Endothelial cell of umbilical vein (primary cell): ENCODE data around the gene EGFL7. TPM values are rescaled to one million over a fixed set of nuclear protein-coding genes. Genes with fewer than 3 reads are reported as not detected.

Source experiments
- BruUV-seq: library from RNA; stranded (reverse); fragments of 400-500 nt; replicated peaks from 2 replicates; lab custom pipeline; 2021; lab: Mats Ljungman, UMichigan
- CTCF ChIA-PET: fragments of 300-600, 350-600 bp; sonication (Branson Sonifier 250); formaldehyde crosslinking; loops from one replicate; lab custom pipeline; 2021; ENCODE audit warnings: antibody characterized with exemption, inconsistent platforms; lab: Charles Lee
- POLR2A ChIA-PET: fragments of 300-600, 350-600 bp; sonication (Branson Sonifier 250); formaldehyde crosslinking; loops from one replicate; lab custom pipeline; 2021; ENCODE audit warnings: antibody characterized with exemption, inconsistent platforms; lab: Charles Lee
- DNase-seq: peaks from one replicate; pipeline ENCODE4 v3.0.0-alpha.2; 2011; ENCODE audit warnings: low read depth, low spot score
- FAIRE-seq: peaks from 2 replicates; lab custom pipeline; 2011; peaks lifted over from hg19 to GRCh38; lab: Jason Lieb, UNC
- H2AFZ ChIP-seq: 2 replicates; pipeline ENCODE4 v1.6.0; 2012; ENCODE audit warnings: low read depth, low read length, control low read depth, inconsistent platforms
- H3K27ac ChIP-seq: 2 replicates; pipeline ENCODE4 v1.5.1; 2011; ENCODE audit warnings: low read depth, mild to moderate bottlenecking, control low read depth, low read length, moderate library complexity; ENCODE audit not compliant: insufficient read depth
- H3K27me3 ChIP-seq, 2 experiments: 2 replicates each; pipeline versions ENCODE4 v1.6.0 to v1.6.1; 2011; ENCODE audit warnings: low read length in 2 of 2, mixed read lengths in 1 of 2; ENCODE audit not compliant: control insufficient read depth in 2 of 2, insufficient read depth in 2 of 2
- H3K36me3 ChIP-seq, 2 experiments: 2 replicates in 1 of 2; 3 replicates in 1 of 2; pipeline ENCODE4 v1.5.1; 2011; ENCODE audit warnings: low read length in 2 of 2, mild to moderate bottlenecking in 1 of 2, moderate library complexity in 1 of 2; ENCODE audit not compliant: control insufficient read depth in 2 of 2, insufficient read depth in 2 of 2; ENCODE audit errors: extremely low read depth in 1 of 2
- H3K4me1 ChIP-seq: 3 replicates; pipeline ENCODE4 v1.5.1; 2011; ENCODE audit warnings: mild to moderate bottlenecking, low read length; ENCODE audit not compliant: control insufficient read depth, insufficient read depth; ENCODE audit errors: extremely low read depth
- H3K4me2 ChIP-seq: 2 replicates; pipeline ENCODE4 v1.6.1; 2011; ENCODE audit warnings: low read length, control low read depth, mixed read lengths; ENCODE audit not compliant: insufficient read depth
- H3K4me3 ChIP-seq, 3 experiments: fragments of 200-600 bp in 1 of 3; sonication (generic), shearing (Covaris generic) in 1 of 3; replicated peaks in 1 of 3; 2 replicates each; pipeline ENCODE4 v1.5.1; 2011 to 2016; ENCODE audit warnings: control low read depth in 3 of 3, low read length in 3 of 3, mild to moderate bottlenecking in 2 of 3, inconsistent platforms in 1 of 3, low read depth in 1 of 3, moderate library complexity in 1 of 3; ENCODE audit not compliant: insufficient read depth in 1 of 3
- H3K79me2 ChIP-seq: 2 replicates; pipeline ENCODE4 v1.6.0; 2012; ENCODE audit warnings: low read length, inconsistent platforms; ENCODE audit not compliant: control insufficient read depth, insufficient read depth
- H3K9ac ChIP-seq: replicated peaks from 2 replicates; pipeline ENCODE3; 2011; ENCODE audit warnings: low read length, control low read depth; ENCODE audit not compliant: insufficient read depth; ENCODE audit errors: extremely low read depth
- H3K9me1 ChIP-seq: replicated peaks from 3 replicates; pipeline ENCODE4 v1.6.0; 2011; ENCODE audit warnings: mild to moderate bottlenecking, low read length; ENCODE audit not compliant: control insufficient read depth, insufficient read depth; ENCODE audit errors: extremely low read depth
- H3K9me3 ChIP-seq: replicated peaks from 2 replicates; pipeline ENCODE4 v1.5.1; 2012; ENCODE audit warnings: low read length, inconsistent platforms; ENCODE audit not compliant: control insufficient read depth, insufficient read depth
- H4K20me1 ChIP-seq: replicated peaks from 2 replicates; pipeline ENCODE3; 2011; ENCODE audit warnings: mild to moderate bottlenecking, low read length; ENCODE audit not compliant: control insufficient read depth, insufficient read depth; ENCODE audit errors: extremely low read depth
- CTCF ChIP-seq, 2 donors: IDR thresholded peaks; 1 replicate in 1 of 2; 2 replicates in 1 of 2; pipeline ENCODE4 v1.5.1; 2011; ENCODE audit warnings: low read length in 2 of 2, mild to moderate bottlenecking in 2 of 2, moderate library complexity in 2 of 2, control low read depth in 1 of 2, inconsistent platforms in 1 of 2, low read depth in 1 of 2; ENCODE audit not compliant: insufficient read depth in 1 of 2; ENCODE audit errors: extremely low read depth in 1 of 2
- EZH2 ChIP-seq: IDR thresholded peaks from 2 replicates; pipeline ENCODE4 v1.6.1; 2012; ENCODE audit warnings: borderline replicate concordance, low read depth, mild to moderate bottlenecking, moderate library complexity, low read length, inconsistent platforms; ENCODE audit not compliant: severe bottlenecking
- FOS ChIP-seq: IDR thresholded peaks from 2 replicates; pipeline ENCODE4 v1.6.1; 2011; ENCODE audit warnings: mild to moderate bottlenecking, low read length, moderate library complexity, borderline replicate concordance; ENCODE audit not compliant: insufficient read depth
- GATA2 ChIP-seq: IDR thresholded peaks from 2 replicates; pipeline ENCODE4 v1.7.0; 2011; ENCODE audit warnings: low read depth, mild to moderate bottlenecking, moderate library complexity, mixed read lengths, low read length; ENCODE audit not compliant: insufficient read length, insufficient read depth
- JUN ChIP-seq: IDR thresholded peaks from 2 replicates; pipeline ENCODE4 v1.6.1; 2011; ENCODE audit warnings: borderline replicate concordance, low read depth; ENCODE audit not compliant: insufficient read length, insufficient read depth
- POLR2AphosphoS5 ChIP-seq: IDR thresholded peaks from 2 replicates; pipeline ENCODE4 v1.6.1; 2012; ENCODE audit warnings: low read depth, mild to moderate bottlenecking, control low read depth, low read length, moderate library complexity; ENCODE audit not compliant: insufficient read depth
- dilution Hi-C: fragments of 300-500 bp; cut with MboI; formaldehyde crosslinking; loops from one replicate; pipeline ENCODE4 v1.15.0; 2019; ENCODE audit warnings: low sequenced_read_pairs; ENCODE audit not compliant: extremely low pct_ligation_motif_present
- intact Hi-C: fragments of 100-400 bp; cut with micrococcal nuclease; formaldehyde crosslinking; loops from one replicate; pipeline ENCODE4 v1.10.0; 2022
- polyA plus RNA-seq, 4 experiments: library from polyadenylated mRNA; depleted of rRNA in 3 of 4; stranded (reverse) in 3 of 4; unstranded in 1 of 4; fragments of >200 nt; gene quantifications; 2 replicates each; pipeline versions ENCODE4 v1.2.1 to v1.2.3, GENCODE V29; 2011 to 2012; ENCODE audit warnings: missing spikeins in 1 of 4
- total RNA-seq: library from RNA; stranded (reverse); gene quantifications from 2 replicates; pipeline ENCODE4 v1.2.3, GENCODE V29; 2021

The EGFL7 gene
- total and polyA plus RNA-seq, 2 donors (not counting 3 experiments of a cell fraction or from before 2014, with no cell fraction given) = 1,043 to 1,377 TPM

GRCh38 chr9:136695955-136696354, 33.2 kb downstream of the EGFL7 start:
- H3K36me3 ChIP-seq = no peaks in the 10 kb centered on the region
- TF ChIP-seq JUN (no peak), CTCF (IDR thresholded peaks at IDR 0.05; ENCODE audit: extremely low read depth in 1 of 2, insufficient read depth in 1 of 2, low read depth in 1 of 2, low read length in 2 of 2) (no peak), FOS (no peak), POLR2AphosphoS5 (no peak), GATA2 (no peak), EZH2 (no peak)
- H4K20me1 ChIP-seq = no peaks in the 10 kb centered on the region
- H3K27ac ChIP-seq = no peak overlapping the region
- H3K4me3 ChIP-seq = no peak overlapping the region
- ChIA-PET CTCF (interaction anchor here (1.3 to 1.6 kb wide), 4 partner anchors 9 to 31 kb away, joined by 4 to 5 read pairs (median 4); no protein-coding TSS in a partner anchor), POLR2A (no interaction called here)
- no peaks in the 10 kb centered on the region for H3K9me1 ChIP-seq
- no peaks in the 10 kb centered on the region for H3K79me2 ChIP-seq
- H3K9ac ChIP-seq = no peak overlapping the region
- no TSS peak for BruUV-seq
- intact Hi-C loops (no loop called here), dilution Hi-C loops (no loop called here)
- H2AFZ ChIP-seq = no peak overlapping the region
- FAIRE-seq (no peak), DNase-seq (no peak)
- H3K4me2 ChIP-seq = no peak overlapping the region
- peaks cover 6% of the 10 kb centered on the region for H3K4me1 ChIP-seq
- peaks cover 1 to 2% of the 10 kb centered on the region in 2 experiments for H3K27me3 ChIP-seq
- no peaks in the 10 kb centered on the region for H3K9me3 ChIP-seq
